Small intestine (tissue), 7 donors: ENCODE data around the gene ATP2A2. TPM values are rescaled to one million over a fixed set of nuclear protein-coding genes. Genes with fewer than 3 reads are reported as not detected.
"Not testable (repeated sequence)": the region's sequence is repeated elsewhere in the genome, so short reads cannot be mapped to it uniquely, and the experiment has no call there.

Experiments used
- DNase-seq, 2 donors: peaks; one replicate each; pipeline versions ENCODE4 v3.0.0 to v3.0.0-alpha.2; 2013
- FAIRE-seq: peaks from 2 replicates; lab custom pipeline; 2012; peaks lifted over from hg19 to GRCh38; lab: Jason Lieb, UNC
- H3K27ac ChIP-seq, 3 donors: one replicate each; pipeline ENCODE4 v1.5.1; 2013; ENCODE audit warnings: low read length in 2 of 3, mild to moderate bottlenecking in 2 of 3, control low read depth in 1 of 3, inconsistent platforms in 1 of 3, low read depth in 1 of 3, moderate library complexity in 1 of 3
- H3K27me3 ChIP-seq, 3 donors: one replicate each; pipeline ENCODE4 v1.6.1; 2013; ENCODE audit warnings: low read length in 3 of 3, inconsistent platforms in 1 of 3; ENCODE audit not compliant: control insufficient read depth in 3 of 3, insufficient read depth in 3 of 3
- H3K36me3 ChIP-seq, 3 donors: one replicate each; pipeline ENCODE4 v1.6.1; 2013; ENCODE audit warnings: low read length in 3 of 3, inconsistent platforms in 1 of 3, low read depth in 1 of 3, mild to moderate bottlenecking in 1 of 3, moderate library complexity in 1 of 3; ENCODE audit not compliant: control insufficient read depth in 3 of 3, insufficient read depth in 2 of 3
- H3K4me1 ChIP-seq, 3 donors: one replicate each; pipeline ENCODE4 v1.6.1; 2013; ENCODE audit warnings: low read length in 2 of 3, inconsistent platforms in 1 of 3, low read depth in 1 of 3, mild to moderate bottlenecking in 1 of 3, moderate library complexity in 1 of 3; ENCODE audit not compliant: control insufficient read depth in 3 of 3, insufficient read depth in 2 of 3
- H3K4me3 ChIP-seq, 3 donors: one replicate each; pipeline ENCODE4 v1.5.1; 2013; ENCODE audit warnings: low read length in 3 of 3, control low read depth in 1 of 3, inconsistent platforms in 1 of 3, low read depth in 1 of 3, mild to moderate bottlenecking in 1 of 3, moderate library complexity in 1 of 3
- H3K9me3 ChIP-seq, 2 donors: one replicate each; pipeline ENCODE4 v1.6.1; 2013; ENCODE audit warnings: low read depth in 1 of 2, low read length in 1 of 2; ENCODE audit not compliant: control insufficient read depth in 2 of 2, insufficient read depth in 1 of 2
- WGBS, 3 donors: extraction: QIAGEN DNeasy Blood & Tissue Kit; methylation state at CpG; one replicate each; pipeline ENCODE4 v1.1.7; 2013; 5-methylcytosine and 5-hydroxymethylcytosine counted together
- polyA plus RNA-seq, 4 donors: library from polyadenylated mRNA; stranded (reverse) in 3 of 4; unstranded in 1 of 4; fragments of 200-250 nt in 3 of 4; fragments of 120-200 nt in 1 of 4; gene quantifications; one replicate each; pipeline versions ENCODE4 v1.2.1 to v1.2.3, GENCODE V29; 2013
- donor health status: healthy with polysubstance abuse.
- donor health status: control.
- donor health status: control.
- donor health status: Bipolar disorder and iron deficiency.
- donor health status: healthy.

The ATP2A2 gene
- polyA plus RNA-seq, 4 donors: 14.8 to 134 (median 61.2) TPM

DNA sequence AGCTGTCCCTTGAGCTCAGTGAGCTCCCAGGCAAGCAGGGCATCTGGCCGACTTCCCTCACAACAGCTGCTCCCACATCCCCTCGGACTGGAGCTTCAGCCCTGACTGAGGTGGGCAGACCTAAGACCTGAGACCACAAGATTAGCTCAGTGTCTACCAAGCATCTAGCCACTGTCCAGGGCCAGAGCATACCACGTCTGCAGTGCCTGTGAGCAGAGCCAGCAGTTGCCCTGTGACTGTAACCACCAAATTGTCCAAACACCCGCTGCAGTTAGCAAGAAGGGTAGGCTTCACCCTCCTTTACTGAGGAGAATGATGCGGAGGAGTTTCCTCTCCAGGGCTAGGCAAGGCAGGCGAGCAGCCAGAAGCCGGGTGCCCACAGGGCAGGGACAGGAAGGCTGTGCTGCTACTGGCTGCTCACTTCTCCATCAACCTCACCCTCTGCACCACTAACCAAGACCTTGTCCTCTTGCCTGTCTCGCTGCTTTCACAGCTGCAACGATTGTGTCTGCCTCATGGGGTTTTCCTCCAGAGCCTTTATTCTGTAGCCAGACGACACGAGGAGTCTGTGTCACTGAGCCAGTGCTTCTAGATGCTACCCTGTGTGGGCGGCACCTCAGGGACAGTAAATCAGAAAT lies 68.6 kb downstream of the ATP2A2 start:
- peaks cover 12 to 46% (median 32%) of the 10 kb centered on the region in 3 donors for H3K36me3 ChIP-seq
- DNase-seq: no peak
- H3K4me3 ChIP-seq: no peak overlapping the region
- H3K9me3 ChIP-seq: no peaks in the 10 kb centered on the region
- no peak for FAIRE-seq
- H3K27ac ChIP-seq: no peak overlapping the region
- H3K27me3 ChIP-seq: no peaks in the 10 kb centered on the region
- no peaks in the 10 kb centered on the region for H3K4me1 ChIP-seq
- 61 to 76% (median 66%) methylated on average over 12 of the region's 12 CpGs for WGBS, 3 donors

DNA sequence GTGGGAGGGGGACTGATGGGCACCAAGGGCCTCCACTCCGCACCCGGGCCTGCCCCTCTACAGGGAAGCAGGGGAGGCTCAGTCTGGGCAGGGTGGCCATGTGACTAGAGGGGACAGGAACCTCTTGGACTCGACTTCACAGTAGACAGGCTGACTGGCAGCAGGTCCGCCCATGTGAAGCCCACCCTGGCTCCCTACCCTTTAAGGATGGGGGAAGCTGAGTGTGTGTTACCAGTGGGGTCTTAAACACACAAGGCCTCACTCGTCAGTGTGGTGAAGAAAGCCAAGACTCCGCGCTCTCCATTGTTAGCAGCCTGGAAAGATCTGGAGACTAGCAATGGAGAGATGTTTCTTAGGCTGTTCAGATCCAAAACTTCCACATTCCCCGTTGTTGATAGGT lies 70.1 kb downstream of the ATP2A2 start:
- WGBS, 3 donors: 91 to 94% (median 93%) methylated on average over 8 of the region's 8 CpGs
- no peaks in the 10 kb centered on the region for H3K27me3 ChIP-seq
- FAIRE-seq (no peak), DNase-seq (no peak)
- peaks cover 2 to 31% (median 19%) of the 10 kb centered on the region in 3 donors for H3K36me3 ChIP-seq
- no peaks in the 10 kb centered on the region for H3K9me3 ChIP-seq
- no peak overlapping the region for H3K27ac ChIP-seq
- no peaks in the 10 kb centered on the region for H3K4me1 ChIP-seq
- no peak overlapping the region for H3K4me3 ChIP-seq

GRCh38 chr12:110352401-110352800 lies 71.4 kb downstream of the ATP2A2 start:
- FAIRE-seq (no peak), DNase-seq (no peak)
- no peaks in the 10 kb centered on the region for H3K27me3 ChIP-seq
- no peaks in the 10 kb centered on the region for H3K9me3 ChIP-seq
- H3K4me1 ChIP-seq: no peaks in the 10 kb centered on the region
- H3K36me3 ChIP-seq: peaks cover 0 to 29% (median 16%) of the 10 kb centered on the region in 3 donors
- WGBS, 3 donors: 75 to 87% (median 76%) methylated on average over 3 of the region's 3 CpGs
- no peak overlapping the region for H3K27ac ChIP-seq
- no peak overlapping the region for H3K4me3 ChIP-seq

DNA sequence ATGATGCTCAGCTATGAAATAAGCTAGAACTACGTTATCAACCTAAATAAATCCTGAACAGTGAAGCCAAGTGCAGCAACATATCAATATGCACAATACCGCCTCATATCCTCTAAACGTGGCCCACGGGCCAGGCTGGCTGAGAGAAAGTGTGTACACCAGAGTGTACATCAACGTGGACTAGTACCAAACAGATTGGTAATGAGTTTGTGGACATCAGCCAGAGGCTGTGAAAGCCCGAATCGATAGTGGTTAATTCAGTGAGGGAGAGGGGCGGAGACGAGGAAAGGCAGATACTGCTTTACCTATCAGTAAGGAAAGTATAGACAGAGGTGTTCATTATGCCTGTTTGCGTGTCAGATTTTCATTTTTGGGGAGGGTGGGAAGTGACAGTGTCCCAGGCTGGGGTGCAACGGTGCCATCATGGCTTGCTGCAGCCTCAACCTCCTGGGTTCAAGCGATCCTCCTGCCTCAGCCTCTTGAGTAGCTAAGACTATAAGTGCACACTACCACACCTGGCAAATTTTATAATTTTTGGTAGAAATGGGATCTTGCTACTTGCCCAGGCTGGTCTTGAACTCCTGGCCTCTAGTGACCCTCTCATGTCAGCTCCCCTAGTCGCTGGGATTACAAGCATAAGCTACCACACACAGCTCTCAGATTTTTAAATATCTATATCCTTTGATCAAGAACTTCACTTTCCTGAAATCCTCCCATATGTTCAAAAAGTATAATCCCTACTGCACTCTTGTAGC lies 72.3 kb downstream of the ATP2A2 start:
- H3K4me1 ChIP-seq: no peaks in the 10 kb centered on the region
- WGBS, 3 donors: 60 to 83% (median 61%) methylated on average over 13 of the region's 13 CpGs
- peaks cover 0 to 20% (median 9%) of the 10 kb centered on the region in 3 donors for H3K36me3 ChIP-seq
- FAIRE-seq: no peak
- H3K27ac ChIP-seq: no peak overlapping the region
- DNase-seq: no peak
- no peaks in the 10 kb centered on the region for H3K27me3 ChIP-seq
- H3K4me3 ChIP-seq: no peak overlapping the region
- no peaks in the 10 kb centered on the region for H3K9me3 ChIP-seq

DNA sequence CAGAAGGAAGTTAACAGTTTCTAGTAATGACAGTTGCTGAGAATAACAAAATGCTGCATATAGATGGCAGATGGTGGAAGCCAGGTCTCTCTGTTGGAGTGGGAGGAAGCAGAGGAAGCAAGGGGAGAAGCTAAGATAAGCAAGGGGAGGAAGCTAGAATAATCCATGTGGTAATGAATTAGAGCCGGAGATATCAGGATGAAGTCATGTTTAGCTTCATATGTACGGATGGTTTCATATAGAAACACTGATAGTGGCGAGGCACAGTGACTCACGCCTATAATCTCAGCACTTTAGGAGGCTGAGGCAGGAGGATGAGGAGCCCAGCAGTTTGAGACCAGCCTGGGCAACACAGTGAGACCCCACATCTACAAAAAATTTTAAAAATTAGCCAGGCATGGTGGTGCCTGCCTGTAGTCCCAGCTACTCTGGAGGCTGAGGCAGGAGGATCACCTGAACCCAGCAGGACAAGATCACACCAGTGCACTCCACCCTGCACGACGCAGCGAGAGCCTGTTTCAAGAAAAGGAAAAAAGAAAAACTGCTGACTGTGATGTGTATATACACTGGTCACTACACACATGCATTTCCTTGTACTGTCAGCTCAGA lies 73.2 kb downstream of the ATP2A2 start:
- H3K27ac ChIP-seq: no peak overlapping the region
- no peaks in the 10 kb centered on the region for H3K4me1 ChIP-seq
- H3K4me3 ChIP-seq: no peak overlapping the region
- WGBS, 3 donors: 38 to 45% (median 41%) methylated on average over 7 of the region's 7 CpGs
- FAIRE-seq (no peak), DNase-seq (no peak)
- no peaks in the 10 kb centered on the region for H3K9me3 ChIP-seq
- H3K27me3 ChIP-seq: no peaks in the 10 kb centered on the region
- peaks cover 0 to 11% (median 3%) of the 10 kb centered on the region in 3 donors for H3K36me3 ChIP-seq

- Histone ChIP-seq H3K27ac (no peak overlapping the region), H3K36me3 (peaks cover 0 to 4% (median 3%) of the 10 kb centered on the region in 3 donors), H3K4me1 (no peaks in the 10 kb centered on the region), H3K4me3 (no peak overlapping the region), H3K9me3 (no peaks in the 10 kb centered on the region), H3K27me3 (no peaks in the 10 kb centered on the region)
- FAIRE-seq: no peak
- peak in 1 of 2 donors; percentile 27 for DNase-seq
- WGBS, 3 donors: 11 to 31% (median 12%) methylated on average over 3 of the region's 3 CpGs
Observed at GRCh38 chr12:110355073-110355472, 74.0 kb downstream of the ATP2A2 start.

DNA sequence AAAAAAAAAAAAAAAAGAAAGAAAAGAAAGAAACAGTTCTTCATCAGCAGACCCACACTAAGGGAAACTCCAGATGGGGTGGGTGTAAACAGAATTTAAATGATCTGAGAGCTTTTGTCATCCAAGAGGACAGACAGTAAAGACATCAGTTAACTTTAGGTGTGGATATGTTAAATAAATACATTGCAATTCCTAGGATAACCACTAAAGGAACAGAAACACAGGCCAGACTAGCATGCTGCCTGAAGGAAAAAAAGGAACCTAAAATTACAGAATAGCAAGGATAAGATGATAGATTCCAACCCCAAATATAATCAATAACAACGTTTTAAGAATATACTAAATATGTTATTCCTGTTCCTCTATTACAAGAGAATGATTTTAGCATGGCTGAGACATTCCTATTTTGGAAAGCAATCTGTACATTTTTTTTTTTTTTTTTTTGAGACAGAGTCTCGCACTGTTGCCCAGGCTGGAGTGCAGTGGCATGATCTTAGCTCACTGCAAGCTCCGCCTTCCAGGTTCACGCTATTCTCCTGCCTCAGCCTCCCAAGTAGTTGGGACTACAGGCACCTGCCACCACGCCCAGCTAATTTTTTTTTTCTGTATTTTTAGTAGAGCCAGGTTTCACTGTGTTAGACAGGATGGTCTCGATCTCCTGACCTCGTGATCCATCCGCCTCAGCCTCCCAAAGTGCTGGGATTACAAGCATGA lies 77.5 kb downstream of the ATP2A2 start:
- H3K4me1 ChIP-seq, H3K4me3 ChIP-seq, FAIRE-seq, H3K9me3 ChIP-seq, H3K36me3 ChIP-seq, DNase-seq, H3K27ac ChIP-seq, H3K27me3 ChIP-seq: not testable (repeated sequence)
- WGBS, 3 donors: 80 to 86% (median 83%) methylated on average over 8 of the region's 8 CpGs

DNA sequence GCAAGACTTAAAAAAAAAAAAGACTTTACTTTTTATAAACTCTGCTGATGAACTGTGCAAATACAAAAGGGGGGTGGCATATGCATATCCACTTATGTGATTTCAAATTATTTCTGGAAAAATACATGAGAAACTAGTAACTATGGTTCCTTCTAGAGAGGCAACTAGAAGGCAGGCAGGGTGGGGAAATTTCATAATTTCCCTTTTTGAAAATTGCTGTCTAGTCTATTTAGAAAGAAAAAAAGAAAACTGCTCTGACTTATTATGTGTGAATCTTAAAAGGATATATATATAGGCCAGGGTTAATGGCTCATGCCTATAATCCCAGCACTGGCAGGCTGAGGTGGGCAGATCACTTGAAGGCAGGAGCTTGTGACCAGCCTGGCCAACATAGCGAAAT lies 80.2 kb downstream of the ATP2A2 start:
- Histone ChIP-seq H3K4me3 (no peak overlapping the region), H3K27me3 (no peaks in the 10 kb centered on the region), H3K27ac (no peak overlapping the region), H3K4me1 (peaks cover 0 to 2% (median 0%) of the 10 kb centered on the region in 3 donors), H3K9me3 (no peaks in the 10 kb centered on the region), H3K36me3 (no peaks in the 10 kb centered on the region)
- FAIRE-seq: no peak
- 86 to 97% (median 86%) methylated on average over 1 of the region's 1 CpG for WGBS, 3 donors
- DNase-seq: no peak
